GM12892 (cell line): ENCODE data around the gene CDH23.

Source experiments
- POLR2A ChIP-seq: IDR thresholded peaks from 2 replicates; pipeline ENCODE4 v1.6.1; 2011; ENCODE audit warnings: low read depth, low read length, control low read depth
- POLR2AphosphoS5 ChIP-seq: IDR thresholded peaks from 2 replicates; pipeline ENCODE4 v1.6.1; 2011; ENCODE audit warnings: low read depth, low read length, control low read depth

DNA sequence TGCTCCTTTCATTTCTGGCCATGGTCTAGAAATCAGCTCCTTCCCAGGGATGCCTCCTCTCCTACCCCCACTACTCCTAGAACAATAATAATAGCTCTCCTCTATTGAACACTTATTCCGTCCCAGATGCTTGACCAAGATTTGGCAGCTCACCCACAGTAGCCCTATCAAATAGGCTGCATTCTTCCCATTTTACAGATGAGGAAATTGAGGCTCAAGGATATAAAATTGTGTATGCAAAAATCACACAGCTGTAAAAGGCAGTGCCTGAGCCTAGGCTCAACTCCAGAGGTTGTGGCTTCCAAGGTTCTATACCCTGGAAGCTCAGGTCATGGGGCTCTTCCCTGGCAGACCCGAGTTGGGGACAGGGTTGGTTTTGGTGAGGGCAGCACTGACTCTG is 240.6 kb downstream of the CDH23 start:
- TF ChIP-seq POLR2AphosphoS5 (no peak), POLR2A (no peak)
